ENCODE data around the gene PNRC1.

DNA sequence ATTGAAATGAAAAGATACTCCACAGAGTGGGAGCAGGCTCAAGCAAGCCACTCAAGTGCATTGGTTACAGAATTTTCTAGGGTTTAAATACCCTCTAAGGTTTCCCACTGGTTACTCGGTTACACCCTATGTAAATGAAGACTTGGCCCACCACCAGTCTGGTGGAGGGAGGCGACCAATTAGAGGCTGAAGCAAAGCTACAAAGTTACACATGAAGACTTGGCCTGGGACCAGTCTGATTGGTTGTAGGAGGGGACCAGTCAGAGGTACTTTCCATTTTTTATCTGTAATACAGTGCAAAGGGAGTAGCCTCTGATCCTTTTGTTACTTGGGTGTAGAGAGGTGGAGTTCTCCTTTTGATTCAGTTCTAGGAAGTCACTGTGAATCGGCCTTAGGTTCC lies 29.7 kb downstream of the PNRC1 start:
- TF ChIP-seq, protein P1, sequence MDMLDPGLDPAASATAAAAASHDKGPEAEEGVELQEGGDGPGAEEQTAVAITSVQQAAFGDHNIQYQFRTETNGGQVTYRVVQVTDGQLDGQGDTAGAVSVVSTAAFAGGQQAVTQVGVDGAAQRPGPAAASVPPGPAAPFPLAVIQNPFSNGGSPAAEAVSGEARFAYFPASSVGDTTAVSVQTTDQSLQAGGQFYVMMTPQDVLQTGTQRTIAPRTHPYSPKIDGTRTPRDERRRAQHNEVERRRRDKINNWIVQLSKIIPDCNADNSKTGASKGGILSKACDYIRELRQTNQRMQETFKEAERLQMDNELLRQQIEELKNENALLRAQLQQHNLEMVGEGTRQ (IDR thresholded peaks at IDR 0.05; ENCODE audit: low read depth, low read length) = no peak
- TF ChIP-seq, protein P2, sequence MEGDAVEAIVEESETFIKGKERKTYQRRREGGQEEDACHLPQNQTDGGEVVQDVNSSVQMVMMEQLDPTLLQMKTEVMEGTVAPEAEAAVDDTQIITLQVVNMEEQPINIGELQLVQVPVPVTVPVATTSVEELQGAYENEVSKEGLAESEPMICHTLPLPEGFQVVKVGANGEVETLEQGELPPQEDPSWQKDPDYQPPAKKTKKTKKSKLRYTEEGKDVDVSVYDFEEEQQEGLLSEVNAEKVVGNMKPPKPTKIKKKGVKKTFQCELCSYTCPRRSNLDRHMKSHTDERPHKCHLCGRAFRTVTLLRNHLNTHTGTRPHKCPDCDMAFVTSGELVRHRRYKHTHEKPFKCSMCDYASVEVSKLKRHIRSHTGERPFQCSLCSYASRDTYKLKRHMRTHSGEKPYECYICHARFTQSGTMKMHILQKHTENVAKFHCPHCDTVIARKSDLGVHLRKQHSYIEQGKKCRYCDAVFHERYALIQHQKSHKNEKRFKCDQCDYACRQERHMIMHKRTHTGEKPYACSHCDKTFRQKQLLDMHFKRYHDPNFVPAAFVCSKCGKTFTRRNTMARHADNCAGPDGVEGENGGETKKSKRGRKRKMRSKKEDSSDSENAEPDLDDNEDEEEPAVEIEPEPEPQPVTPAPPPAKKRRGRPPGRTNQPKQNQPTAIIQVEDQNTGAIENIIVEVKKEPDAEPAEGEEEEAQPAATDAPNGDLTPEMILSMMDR (conservative IDR thresholded peaks at IDR 0.05; ENCODE audit: low read depth, low read length) = no peak

Data from IMR-90 (cell line).